Fibroblast of the aortic adventitia (primary cell): ENCODE data around the gene CTXND2. TPM values are rescaled to one million over a fixed set of nuclear protein-coding genes. Genes with fewer than 3 reads are reported as not detected.
A peak's percentile ranks its signal among the peaks of the same experiment; 100 is the strongest.
"Not testable (repeated sequence)": the region's sequence is repeated elsewhere in the genome, so short reads cannot be mapped to it uniquely, and the experiment has no call there.

Source experiments
- DNase-seq: peaks from one replicate; pipeline ENCODE4 v3.0.0-alpha.2; 2010; ENCODE audit warnings: low read depth
- H3K4me3 ChIP-seq: 2 replicates; pipeline ENCODE4 v1.5.1; 2011; ENCODE audit warnings: low read depth, mild to moderate bottlenecking, control low read depth, low read length, moderate library complexity
- total RNA-seq: library from RNA; depleted of rRNA; stranded (reverse); fragments of >200 nt; gene quantifications from 2 replicates; pipeline ENCODE4 v1.2.3, GENCODE V29; 2012; ENCODE audit warnings: low replicate concordance
- TF ChIP-seq, protein P1 (sequence below): IDR thresholded peaks from 2 replicates; pipeline ENCODE4 v1.5.1; 2011; ENCODE audit warnings: mild to moderate bottlenecking, low read length, control low read depth, inconsistent platforms; ENCODE audit not compliant: insufficient read depth

CTXND2 gene
- total RNA-seq, 1 donor: not detected

DNA sequence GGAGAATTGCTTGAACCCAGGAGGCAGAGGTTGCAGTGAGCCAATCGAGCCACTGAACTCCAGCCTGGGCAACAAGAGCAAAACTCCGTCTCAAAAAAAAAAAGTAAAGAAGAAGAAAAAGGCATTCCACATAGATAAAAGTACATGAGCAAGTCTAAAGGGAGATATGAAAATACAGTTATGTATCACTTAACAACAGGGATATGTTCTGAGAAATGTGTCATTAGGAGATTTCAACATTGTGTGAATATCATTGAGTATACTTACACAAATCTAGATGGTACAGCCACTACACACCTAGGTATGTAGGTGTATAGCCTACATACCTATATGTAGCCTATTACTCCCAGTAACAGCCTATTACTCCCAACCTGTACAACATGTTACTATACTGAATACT, 23.2 kb upstream of the CTXND2 start:
- no peak for DNase-seq
- H3K4me3 ChIP-seq: no peak overlapping the region
- TF ChIP-seq, protein P1, sequence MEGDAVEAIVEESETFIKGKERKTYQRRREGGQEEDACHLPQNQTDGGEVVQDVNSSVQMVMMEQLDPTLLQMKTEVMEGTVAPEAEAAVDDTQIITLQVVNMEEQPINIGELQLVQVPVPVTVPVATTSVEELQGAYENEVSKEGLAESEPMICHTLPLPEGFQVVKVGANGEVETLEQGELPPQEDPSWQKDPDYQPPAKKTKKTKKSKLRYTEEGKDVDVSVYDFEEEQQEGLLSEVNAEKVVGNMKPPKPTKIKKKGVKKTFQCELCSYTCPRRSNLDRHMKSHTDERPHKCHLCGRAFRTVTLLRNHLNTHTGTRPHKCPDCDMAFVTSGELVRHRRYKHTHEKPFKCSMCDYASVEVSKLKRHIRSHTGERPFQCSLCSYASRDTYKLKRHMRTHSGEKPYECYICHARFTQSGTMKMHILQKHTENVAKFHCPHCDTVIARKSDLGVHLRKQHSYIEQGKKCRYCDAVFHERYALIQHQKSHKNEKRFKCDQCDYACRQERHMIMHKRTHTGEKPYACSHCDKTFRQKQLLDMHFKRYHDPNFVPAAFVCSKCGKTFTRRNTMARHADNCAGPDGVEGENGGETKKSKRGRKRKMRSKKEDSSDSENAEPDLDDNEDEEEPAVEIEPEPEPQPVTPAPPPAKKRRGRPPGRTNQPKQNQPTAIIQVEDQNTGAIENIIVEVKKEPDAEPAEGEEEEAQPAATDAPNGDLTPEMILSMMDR: no peak

DNA sequence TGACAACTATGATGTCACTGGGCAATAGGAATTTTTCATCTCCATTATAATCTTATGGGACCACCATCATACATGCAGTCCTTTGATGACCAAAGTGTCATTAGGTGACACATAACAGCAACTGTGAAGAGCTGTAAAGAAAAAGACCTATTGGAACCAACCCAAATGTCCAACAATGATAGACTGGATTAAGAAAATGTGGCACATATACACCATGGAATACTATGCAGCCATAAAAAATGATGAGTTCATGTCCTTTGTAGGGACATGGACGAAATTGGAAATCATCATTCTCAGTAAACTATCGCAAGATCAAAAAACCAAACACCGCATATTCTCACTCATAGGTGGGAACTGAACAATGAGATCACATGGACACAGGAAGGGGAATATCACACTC, 22.7 kb upstream of the CTXND2 start:
- DNase-seq, H3K4me3 ChIP-seq: not testable (repeated sequence)

DNA sequence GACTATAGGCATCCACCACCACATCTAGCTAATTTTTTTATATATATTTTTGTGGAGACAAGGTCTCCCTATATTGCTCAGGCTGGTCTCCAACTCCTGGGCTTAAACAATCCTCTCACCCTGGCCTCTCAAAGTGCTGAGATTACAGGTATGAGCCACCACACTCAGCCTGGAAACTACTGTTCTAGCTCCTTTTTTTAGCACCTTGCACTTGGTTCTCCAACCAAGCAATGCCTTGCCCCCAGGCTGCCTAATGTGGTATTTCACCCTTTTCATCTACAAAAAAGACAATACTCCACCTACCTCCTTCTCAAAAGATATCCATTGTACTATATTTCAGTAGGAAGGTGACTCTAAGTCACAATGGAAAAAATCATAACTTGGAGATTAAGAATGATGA, 17.3 kb upstream of the CTXND2 start:
- no peak overlapping the region for H3K4me3 ChIP-seq
- TF ChIP-seq, protein P1: peak; percentile 16
- DNase-seq: no peak

DNA sequence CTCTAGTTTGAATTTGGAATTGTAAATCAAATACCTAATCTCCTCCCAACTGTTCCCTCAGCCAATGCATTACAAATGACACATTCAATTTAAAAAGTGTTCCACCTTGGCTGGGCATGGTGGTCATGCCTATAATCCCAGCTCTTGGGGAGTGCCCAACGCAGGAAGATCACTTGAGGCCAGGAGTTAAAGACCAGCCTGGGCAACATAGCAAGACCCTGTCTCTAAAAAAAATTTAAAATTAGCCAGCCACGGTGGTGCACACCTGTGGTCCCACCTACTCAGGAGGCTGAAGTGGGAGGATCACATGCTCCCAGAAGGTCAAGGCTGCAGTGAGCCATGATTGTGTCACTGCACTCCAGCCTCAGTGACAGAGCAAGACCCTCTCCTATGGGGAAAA, 14.4 kb upstream of the CTXND2 start:
- TF ChIP-seq, protein P1: no peak
- no peak for DNase-seq
- no peak overlapping the region for H3K4me3 ChIP-seq

DNA sequence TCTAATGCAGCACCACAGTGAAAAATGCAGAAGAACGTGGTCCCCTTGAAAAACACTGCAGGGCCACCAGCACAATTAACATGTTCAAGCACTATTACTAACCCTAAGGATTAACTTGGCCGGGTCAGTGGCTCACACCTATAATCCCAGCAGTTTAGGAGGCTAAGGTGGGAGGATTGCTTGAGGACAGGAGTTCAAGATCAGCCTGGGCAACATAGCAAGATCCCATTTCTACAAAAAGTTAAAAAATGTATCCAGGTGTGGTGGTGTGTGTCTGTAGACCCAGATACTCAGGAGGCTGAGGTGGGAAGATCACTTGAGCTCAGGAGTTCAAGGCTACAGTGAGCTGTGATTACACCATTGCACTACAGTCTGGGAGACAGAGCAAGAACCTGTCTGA, 13.4 kb upstream of the CTXND2 start:
- no peak overlapping the region for H3K4me3 ChIP-seq
- TF ChIP-seq, protein P1: no peak
- DNase-seq: no peak

DNA sequence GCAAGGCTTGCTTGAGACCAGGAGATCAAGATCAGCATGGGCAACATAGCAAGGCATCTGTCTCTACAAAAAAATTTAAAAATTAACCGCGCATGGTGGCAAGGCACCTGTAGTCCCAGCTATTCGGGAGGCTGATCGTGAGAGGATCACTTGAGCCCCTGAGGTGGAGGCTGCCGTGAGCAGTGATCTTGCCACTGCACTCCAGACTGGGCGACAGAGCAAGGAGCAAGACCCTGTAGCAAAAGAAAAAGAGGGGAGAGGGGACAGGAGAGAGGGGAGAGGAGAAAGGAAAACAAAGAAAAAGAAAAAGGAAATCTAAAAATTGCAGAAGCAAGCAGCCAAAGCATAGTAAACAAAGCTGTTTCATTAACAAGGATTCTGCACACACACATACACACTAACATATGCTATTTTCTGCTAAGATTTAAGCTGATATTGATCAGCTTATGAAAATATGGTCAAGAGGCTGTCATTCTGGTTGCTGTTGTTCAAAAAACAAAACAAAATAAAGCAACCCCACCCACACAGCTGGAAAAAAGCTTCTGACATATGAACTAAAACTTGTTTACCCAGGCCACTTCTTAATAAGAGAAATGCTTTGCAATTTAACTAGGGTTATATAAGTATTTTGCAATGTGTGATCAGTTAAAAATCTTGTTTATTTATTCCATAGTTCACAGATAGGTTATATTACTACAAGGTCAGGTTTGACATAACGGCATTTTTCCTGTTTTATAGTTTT, 12.3 kb upstream of the CTXND2 start:
- peak overlapping the region; percentile 82 for H3K4me3 ChIP-seq

More for the DNA sequence above, 12.3 kb upstream of the CTXND2 start:
- TF ChIP-seq, protein P1: no peak
- peak; percentile 22 for DNase-seq
